NCI-H510A treated with DMSO at 0.1 percent for 48 hours (cell line): ENCODE results near the gene HELB.

Experiments
- DNase-seq: peaks from one replicate; lab custom pipeline; 2025; lab: John Stamatoyannopoulos, UW

The HELB gene

GRCh38 chr12:66301944-66302826 is at the start of gene HELB:
Gene HELB, plus strand, starts transcription at chr12:66302493. Its CDS starts 111 bp downstream, at chr12:66302604.
- peak; percentile 97 for DNase-seq

GRCh38 chr12:66252771-66253170 is 49.5 kb upstream of the HELB start:
- no peak for DNase-seq

GRCh38 chr12:66255737-66256136 is 46.6 kb upstream of the HELB start:
- no peak for DNase-seq

GRCh38 chr12:66258011-66258410 is 44.3 kb upstream of the HELB start:
- no peak for DNase-seq

GRCh38 chr12:66262737-66263136 is 39.6 kb upstream of the HELB start:
- DNase-seq: no peak

- no peak for DNase-seq
These were observed 33.7 kb upstream of the HELB start for GRCh38 chr12:66268562-66268961.

GRCh38 chr12:66269142-66269541 is 33.2 kb upstream of the HELB start:
- DNase-seq: no peak

GRCh38 chr12:66269757-66270383 is 32.4 kb upstream of the HELB start:
- DNase-seq: peak; percentile 24

GRCh38 chr12:66270613-66271012 is 31.7 kb upstream of the HELB start:
- DNase-seq: no peak

- DNase-seq: no peak
These were observed 29.6 kb upstream of the HELB start for GRCh38 chr12:66272650-66273049.

GRCh38 chr12:66273147-66273546 is 29.1 kb upstream of the HELB start:
- DNase-seq: no peak

GRCh38 chr12:66275040-66275439 is 27.3 kb upstream of the HELB start:
- no peak for DNase-seq

- DNase-seq: peak; percentile 3
These were observed 23.1 kb upstream of the HELB start for GRCh38 chr12:66279123-66279712.

- no peak for DNase-seq
These were observed 21.7 kb upstream of the HELB start for GRCh38 chr12:66280561-66280960.

- DNase-seq: no peak
These were observed 20.0 kb upstream of the HELB start for GRCh38 chr12:66282244-66282643.

- no peak for DNase-seq
These were observed 15.0 kb upstream of the HELB start for GRCh38 chr12:66287275-66287674.

- no peak for DNase-seq
These were observed 14.2 kb upstream of the HELB start for GRCh38 chr12:66288121-66288520.

- no peak for DNase-seq
These were observed 12.8 kb upstream of the HELB start for GRCh38 chr12:66289485-66289884.

GRCh38 chr12:66290716-66291200 is 11.5 kb upstream of the HELB start:
- no peak for DNase-seq

GRCh38 chr12:66296176-66296683 is 6.1 kb upstream of the HELB start:
- no peak for DNase-seq

- DNase-seq: no peak
These were observed 5.2 kb upstream of the HELB start for GRCh38 chr12:66297080-66297479.

- no peak for DNase-seq
These were observed 4.4 kb upstream of the HELB start for GRCh38 chr12:66297923-66298322.

- no peak for DNase-seq
These were observed 505 bp downstream of the HELB start for GRCh38 chr12:66302827-66303169.
